ENCODE measurements around the gene CREBRF.

Gene CREBRF

DNA sequence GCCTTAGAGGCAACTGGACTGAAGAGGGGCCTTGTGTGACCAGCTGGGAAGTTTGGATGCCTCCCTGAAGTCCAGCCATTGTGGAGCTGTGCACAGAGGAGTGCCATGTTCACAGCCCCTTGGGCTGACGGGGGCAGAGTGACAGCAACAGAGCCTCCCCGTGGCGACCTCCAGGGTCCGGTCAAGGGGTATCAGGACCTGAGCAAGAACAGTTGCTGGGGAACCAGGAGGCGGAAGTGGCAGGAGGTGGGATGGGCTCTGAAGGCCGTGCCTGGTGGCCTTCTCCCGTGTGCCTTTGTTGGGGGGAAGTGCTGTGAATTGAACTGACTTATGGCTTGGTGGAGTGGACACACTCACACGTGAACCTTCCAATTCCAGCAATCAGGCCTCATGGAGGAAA is 102.2 kb downstream of the CREBRF start:
- no peak for DNase-seq

- DNase-seq, result no peak
Observed at GRCh38 chr5:173159256-173159655, 103.1 kb downstream of the CREBRF start.

GRCh38 chr5:173161148-173161547 is 105.0 kb downstream of the CREBRF start:
- no peak for DNase-seq

- DNase-seq, result no peak
Observed at GRCh38 chr5:173163219-173163618, 107.1 kb downstream of the CREBRF start.

GRCh38 chr5:173165177-173166016 is 109.2 kb downstream of the CREBRF start:
- peak in 1 of 2 experiments; percentile 11 for DNase-seq

DNA sequence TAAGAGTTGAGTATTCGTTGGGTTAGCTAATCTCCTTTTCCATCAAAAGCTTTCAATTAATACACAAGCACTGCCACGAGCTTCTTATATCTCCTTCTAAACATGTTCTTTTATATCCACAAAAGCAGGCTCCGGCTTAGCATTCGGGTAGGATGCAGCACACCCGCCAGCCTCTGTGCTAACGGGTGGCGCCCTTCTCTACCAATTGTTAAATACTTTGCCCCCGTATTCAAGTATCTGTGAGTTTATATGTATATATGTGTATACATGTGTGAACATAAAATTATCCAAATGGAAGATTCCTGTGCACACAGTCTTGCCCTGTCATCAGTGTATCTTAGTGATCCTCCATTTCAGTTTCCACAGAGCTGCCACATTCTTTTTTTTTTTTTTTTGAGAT is 116.0 kb downstream of the CREBRF start:
- DNase-seq, result no peak

- DNase-seq, result no peak
Observed at GRCh38 chr5:173175523-173175922, 119.4 kb downstream of the CREBRF start.

DNA sequence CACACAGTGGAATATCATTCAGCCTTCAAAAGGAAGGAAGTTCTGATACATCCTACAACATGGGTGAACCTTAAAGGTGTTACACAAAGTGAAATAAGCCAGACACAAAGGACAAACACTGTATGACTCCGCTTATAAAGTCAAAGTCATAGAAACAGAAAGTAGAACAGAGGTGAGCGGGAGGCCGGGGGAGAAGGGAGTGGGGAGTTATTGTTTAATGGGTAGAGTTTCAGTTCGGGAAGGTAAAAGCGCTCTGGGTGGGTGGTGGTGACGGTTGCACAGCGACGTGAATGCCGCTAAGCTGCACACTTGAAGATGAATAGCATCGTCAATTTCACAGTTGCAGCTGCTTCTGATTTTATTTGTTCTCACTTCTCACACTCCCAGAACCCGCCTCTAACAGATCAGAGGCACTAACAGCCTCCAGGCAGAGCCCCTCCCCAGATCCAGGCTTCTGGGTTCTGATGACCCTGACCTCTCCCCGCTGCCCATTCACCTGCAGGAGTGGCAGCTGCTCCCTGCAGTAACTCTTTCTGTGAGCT is 122.3 kb downstream of the CREBRF start:
- DNase-seq, result no peak

GRCh38 chr5:173180331-173180730 is 124.2 kb downstream of the CREBRF start:
- no peak for DNase-seq

GRCh38 chr5:173187054-173187743 is 131.0 kb downstream of the CREBRF start:
- peak in 1 of 2 experiments; percentile 19 for DNase-seq

GRCh38 chr5:173188280-173188679 is 132.1 kb downstream of the CREBRF start:
- no peak for DNase-seq
